ENCODE measurements around the gene ZBTB7C.

GRCh38 chr18:48428475-48429177, 19.4 kb upstream of the ZBTB7C start:
- TF ChIP-seq CTCF (IDR thresholded peaks at IDR 0.05), result no peak
- TF ChIP-seq POLR2AphosphoS5 (IDR thresholded peaks at IDR 0.05), result no peak
